GM18909 (cell line): ENCODE data around the gene NOD1.

Experiments used
- ATAC-seq: cut with Tn5 transposase; IDR thresholded peaks from one replicate; pipeline ENCODE4 v1.9.1; 2021; ENCODE audit warnings: mild to moderate bottlenecking; ENCODE audit not compliant: unreplicated experiment, poor library complexity

NOD1 gene

DNA sequence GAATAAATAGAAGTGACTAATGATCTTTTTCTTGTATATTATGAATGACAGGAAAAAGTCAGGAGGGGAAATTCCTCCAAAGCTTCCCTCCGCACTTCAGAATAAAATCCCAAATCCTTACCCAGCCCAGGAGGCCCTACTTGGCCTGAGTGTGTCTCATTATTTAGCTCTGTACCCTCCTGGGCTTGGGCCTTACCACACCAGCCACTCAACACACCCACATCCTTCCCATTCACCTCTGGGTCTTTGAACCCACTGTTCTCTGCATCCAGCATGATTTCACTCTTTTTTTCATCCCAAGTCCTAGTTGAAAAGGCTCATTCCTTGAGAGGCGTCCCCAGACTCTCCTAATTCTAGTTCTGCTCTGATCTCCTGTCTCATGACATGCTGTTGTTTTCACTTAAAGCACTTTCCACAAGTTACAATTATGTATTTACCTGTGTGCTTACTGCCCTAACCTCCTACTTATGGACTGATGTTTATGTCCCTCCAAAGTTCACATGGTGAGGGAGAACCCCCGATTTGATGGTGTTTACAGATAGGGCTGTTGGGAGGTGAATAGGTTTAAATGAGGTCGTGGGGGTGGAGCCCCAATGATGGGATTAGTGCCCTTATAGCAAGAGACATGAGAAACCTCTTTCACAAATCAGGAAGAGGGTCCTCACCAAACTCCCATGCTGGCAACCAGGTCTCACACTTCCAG, 6.4 kb downstream of the NOD1 start:
- no peak for ATAC-seq

DNA sequence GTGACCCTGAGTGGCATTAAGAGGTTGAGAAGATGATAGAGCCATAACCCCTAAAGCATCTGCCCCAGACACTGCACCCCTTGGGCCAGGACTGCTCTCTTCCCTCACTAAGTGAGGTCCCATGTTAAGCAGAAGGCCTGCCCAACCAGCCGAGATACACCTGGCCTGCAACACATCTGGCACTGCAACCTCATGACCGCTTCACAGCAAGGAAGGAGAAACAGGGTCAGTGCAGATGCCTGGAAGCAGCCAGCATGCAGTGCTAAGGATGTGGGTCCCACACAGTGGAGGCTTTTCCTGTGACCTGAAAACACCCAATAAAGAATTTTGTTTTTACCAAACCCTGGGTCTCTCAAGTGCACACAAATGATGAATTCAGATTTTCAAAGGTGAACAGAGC, 7.4 kb downstream of the NOD1 start:
- no peak for ATAC-seq

DNA sequence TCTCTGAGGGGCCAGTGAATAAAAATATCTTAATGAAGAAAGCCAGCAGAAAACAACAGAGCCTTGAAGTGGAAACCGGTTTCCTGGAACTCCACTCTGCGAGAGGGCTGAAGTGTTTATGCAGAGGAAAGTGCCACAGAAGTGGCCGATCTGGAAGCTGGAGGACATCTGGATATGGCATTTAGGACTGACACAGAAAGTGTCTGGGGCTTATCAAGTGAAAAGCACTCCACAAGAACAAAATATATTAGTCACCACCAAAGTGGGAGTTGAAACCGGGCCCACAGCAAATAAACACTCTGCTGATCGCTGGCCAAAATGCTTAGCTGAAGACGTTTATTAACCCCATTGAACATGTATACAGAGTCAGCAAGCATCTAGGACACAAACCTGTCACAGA, 7.8 kb downstream of the NOD1 start:
- ATAC-seq, result no peak

DNA sequence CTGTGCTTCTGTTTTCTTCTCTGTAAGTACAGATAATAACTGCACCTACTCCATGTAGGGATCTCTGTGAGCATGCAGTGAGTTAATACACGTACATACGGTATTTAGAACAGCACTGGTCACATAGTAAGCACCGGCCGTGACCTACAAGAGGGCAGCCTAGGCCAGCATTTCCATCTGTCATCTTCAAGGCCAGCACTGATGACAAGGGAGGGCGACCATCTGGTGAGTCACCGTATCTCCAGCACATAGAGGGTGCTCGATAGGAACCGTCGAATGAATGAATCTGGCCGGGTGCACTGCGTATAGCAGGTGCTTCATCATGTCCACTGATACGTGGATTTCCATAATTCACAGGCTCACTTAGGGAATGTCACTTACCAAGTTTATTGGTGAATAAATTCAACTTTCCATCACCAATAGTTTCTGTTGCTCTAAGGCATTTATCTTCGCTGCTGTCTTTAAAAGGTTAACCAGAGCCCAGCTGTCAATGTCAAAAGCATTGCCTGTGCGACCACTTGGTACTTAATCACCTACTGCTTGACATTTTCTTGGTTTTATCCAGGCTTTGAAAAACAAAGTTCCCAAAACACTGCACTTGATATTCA, 8.3 kb downstream of the NOD1 start:
- no peak for ATAC-seq

DNA sequence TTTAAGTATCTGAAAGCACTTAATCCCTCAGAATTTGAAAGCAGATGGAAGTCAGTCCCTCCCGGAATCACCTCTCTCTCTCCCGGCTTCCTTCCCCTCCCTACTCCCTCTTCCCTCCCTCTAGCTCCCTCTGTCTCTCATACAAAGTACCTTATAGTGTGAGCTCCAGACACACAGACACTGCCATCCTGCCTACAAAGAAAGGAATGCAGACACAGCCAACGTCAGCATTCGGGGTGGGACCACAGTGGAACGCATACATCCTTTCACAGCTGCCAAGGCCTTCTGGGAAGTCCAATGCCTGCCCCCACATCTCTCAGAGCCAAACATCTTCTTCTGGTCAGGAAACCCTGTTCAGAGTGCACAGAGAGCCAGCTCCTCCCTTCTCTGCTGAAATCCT, 9.3 kb downstream of the NOD1 start:
- ATAC-seq, result no peak

DNA sequence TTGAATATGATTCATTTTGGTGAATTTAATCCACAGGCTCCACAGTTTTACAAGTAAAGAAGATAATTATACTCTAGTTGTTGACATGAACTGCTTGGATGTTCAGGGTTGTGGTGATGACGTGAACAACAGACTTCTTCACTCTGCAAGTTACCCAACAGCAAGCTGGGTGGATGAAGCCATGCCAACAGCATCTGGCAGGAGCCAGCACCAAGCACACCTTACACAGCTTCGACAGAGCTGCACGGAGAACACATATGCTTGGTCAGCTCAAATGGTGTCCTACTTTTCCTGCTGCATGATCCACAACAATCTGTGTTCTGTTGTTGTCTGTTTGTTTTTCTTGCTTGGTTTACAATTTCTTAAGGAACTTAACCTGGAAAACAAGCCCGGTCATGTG, 9.8 kb downstream of the NOD1 start:
- ATAC-seq, result no peak

DNA sequence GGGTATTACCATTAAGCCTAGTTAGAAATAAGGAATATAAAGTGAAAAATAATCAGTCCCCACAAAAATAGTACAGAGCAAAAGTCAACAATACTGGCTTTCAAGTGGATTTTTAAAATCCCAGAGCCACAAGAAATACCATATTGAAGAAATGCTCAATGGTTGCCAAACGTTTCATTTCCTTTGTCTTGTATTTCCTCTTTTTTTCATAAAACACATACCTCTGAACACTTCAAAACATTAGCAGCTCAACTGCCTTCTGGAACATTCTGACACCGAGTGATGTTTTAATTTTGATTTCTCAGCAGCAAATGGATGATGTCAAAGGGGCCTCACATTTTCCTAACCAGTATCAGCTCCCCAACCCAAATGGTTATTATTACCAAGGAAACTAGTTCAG, 10.5 kb downstream of the NOD1 start:
- ATAC-seq, result no peak

DNA sequence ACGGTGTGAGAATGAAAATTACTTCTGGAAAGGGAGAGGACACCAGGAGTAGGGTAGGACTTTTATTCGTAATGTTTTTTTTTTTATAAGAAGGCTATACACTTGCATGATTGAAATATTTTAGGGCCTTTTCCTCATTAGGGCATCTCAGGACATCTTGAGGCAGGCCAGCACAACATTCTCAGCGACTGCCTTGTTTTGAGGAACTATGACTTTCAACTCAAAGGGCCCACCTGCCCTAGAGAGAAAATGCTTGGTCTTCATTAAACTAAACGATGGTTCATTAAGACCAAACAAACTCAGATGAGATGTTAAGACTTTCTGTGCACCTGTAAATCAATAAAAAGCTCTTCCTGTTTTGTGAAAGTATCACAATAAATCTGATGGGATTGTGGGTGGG, 11.3 kb downstream of the NOD1 start:
- ATAC-seq, result no peak

DNA sequence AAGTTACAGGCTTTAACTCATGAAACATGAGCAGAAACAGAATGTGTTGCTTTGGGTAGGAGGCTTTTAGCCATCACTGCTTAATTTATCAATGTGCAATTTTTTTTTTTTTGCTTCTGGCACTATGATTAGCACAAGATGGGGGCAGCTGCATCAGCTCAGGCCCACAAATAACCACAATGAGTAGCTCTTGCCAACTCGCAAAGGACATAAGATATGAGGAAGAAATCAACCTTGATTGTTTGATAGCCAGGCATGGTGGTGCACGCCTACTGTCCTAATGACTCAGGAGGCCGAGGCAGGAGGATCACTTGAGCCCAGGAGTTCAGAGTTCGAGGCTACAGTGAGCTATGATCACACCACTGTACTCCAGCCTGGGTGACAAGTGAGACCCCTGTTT, 12.3 kb downstream of the NOD1 start:
- ATAC-seq, result no peak

DNA sequence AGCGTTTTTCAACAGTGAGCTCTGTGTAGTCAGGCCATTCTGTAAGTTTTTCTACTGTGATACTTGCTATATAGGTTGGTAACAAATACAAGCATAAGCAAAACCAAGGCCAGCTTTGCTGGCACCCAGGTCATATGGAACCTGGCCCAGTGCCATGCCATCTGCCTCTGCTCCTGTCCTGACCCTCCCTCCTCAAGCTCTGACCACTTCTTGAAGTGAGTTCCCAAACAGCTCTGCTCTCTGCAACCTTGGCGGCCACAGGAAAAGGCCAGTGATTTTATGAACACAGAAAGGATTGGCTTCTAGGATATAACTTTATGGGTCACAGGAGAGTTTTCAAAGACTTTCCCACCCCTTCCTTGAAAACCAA, 12.8 kb downstream of the NOD1 start:
- ATAC-seq, result no peak

DNA sequence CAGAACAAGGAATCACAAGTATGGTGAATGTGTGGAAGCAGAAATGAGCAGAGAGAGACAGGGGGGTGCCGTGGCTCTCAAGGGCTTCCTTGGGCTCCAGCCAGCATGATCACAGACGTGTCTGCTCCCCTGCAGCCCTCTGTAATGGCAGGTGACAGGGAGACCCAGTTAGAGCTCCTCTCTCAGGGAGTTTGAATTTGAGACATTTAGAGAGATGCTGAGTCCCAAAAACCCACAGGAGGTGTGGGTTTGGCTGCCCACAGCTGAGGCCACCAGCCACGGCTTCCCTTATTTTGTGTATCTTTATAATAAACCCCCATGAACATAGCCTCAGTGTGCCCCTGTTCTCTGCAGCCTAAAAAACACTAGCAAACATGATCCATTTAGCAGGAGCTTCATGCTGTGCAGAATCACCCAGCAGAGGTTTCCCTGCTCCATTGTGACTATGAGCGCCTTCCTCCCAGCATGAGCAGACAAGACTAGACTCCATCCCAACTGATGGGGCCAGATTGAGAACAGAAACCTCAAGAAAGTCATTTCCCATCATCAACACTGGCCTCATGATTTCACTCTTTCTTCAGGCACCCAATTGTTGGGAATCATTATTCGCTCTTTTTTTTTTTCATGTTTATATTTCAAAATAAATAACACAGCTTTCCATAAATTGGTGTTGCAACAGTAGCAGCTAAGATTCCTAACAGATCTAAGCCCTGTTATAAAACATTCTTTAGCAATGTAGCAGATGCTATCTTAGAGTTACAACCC, 13.4 kb downstream of the NOD1 start:
- no peak for ATAC-seq

DNA sequence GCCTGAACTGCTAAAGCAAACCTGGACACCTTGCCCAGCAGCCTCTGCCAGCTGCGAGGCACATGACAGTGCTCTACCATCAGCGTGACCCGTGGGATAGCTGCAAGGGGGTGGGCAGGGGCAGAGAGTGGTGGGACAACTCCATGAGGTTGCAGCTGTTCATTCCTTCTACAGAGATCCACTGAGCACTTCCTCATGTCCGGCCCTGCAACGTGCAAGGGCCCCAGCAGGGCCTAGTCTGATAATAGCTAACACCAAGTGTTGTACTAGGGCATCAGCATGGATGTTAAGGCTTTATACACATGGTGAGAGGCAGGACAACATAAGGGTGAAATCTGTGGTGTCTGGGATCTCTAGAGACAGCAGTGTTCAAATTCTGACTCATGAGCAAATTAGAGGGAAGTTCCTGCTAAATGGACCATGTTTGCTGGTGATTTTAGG, 14.3 kb downstream of the NOD1 start:
- ATAC-seq, result peak; percentile 37

DNA sequence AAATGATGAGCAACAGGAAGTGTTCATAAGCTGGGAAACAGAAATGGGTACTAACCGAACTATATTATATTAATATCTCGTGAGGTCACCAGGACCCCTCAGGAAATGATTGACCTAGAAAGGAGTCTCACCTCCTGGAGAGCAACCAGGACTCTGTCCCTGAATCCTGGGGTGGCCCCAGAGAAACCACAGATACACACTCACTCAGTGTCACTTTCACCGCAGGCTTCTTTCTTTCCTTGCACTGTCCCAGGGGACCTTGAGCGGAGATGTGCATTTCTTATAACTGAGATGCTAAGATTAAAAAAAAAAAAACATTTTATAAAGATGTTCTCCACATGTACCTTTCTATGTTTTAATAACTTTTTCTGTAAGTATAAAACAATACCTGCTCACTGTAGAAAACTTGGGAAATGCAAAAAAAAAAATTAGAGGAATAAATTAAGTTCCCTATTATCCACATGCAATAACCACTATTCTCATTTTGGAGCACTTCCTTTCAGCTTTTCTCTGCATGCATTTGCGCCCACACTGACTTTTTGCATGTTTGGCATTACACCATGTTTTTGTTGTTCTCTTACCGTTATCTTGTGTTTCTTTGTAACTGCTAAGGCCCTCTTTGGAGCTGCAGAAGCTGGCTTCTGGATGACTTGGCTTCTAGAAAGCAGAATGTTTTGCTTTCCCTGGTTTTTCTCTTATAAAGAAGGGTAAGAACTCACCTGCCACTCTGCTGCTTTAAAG, 15.0 kb downstream of the NOD1 start:
- peak; percentile 75 for ATAC-seq

DNA sequence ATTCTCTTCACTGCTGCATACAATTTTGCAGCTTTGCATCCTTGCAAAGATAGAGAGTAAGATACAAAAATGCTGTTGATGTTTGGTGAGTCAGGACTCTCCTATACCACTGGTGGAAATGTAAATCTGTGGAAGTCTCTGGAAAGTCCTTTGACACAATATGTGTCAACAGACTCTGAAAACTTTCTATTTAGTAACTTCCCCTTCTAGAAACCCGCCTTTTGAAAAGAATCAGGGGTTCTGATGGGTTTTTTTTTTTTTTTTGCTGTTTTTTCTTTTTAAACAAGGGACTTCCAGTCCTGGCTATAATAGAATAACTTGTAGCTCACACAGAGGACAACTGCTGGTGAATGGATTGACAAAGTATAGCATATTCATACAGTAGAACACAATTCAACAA, 16.4 kb downstream of the NOD1 start:
- no peak for ATAC-seq

DNA sequence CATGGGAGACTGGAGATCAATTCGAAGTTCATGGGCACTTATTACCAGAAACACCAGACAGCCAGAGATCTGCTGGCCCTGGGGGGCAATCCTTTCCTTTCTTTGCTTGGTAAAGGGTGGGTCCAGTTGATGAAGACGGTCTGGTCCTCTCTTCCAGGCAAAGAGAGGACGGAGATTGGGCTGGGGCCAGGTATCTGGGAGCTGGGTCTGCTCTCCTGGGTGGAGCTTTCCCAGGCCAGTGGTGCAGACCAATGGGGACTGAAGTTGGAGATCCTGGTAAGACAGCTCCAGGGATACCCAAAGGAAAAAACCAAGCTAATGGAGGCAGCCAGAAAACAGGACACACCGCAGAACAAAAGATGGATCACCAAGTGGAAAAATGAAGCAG, 18.3 kb downstream of the NOD1 start:
- no peak for ATAC-seq

DNA sequence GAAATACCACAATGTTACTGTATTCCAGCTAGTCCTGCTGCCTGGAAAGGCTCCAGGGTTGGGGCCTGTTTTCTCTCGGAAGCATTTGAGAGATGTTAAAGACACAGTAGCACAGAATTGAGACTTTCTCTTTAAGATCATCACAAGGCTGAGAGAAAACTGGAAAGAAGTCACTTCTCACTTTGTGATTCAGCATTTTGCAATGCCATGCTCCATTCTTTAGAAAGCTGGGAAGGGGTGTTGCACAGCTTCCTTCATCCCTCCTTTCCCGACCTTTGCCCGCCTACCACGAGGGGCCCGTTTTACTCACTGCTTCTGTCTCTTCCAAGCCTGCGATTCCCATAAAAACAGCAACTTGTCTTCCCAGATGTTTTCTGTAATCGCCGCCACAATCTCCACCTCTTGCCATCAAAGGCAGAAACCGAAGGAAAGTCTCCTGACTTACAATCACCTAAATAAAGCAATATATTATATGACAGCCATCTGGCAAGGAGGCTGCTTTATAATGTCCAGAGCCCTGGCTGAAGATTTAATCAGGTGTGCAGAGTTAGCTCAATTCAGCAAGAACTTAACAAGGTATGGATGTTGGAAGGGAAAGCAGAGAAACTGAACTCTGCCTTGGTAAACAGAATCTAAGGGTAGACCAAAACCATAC, 18.9 kb downstream of the NOD1 start:
- no peak for ATAC-seq

DNA sequence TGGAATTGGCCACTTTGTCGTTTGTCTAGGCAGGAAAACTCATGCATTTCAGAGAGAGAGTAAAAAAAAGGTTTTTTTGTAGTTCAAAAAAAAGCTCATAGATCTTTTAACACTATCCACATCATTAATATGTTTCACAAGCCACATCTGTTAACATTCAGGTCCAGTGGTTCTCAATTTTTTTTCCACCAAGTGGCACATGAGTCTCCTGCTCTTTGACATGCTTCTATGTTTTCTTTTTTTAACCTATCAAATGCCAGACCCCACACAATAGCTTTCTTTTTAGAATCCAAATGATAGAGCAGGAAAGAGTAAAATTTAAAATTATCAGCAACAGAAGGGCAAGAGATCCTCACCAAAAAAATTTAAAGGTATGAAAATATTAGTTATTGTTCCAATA, 20.3 kb downstream of the NOD1 start:
- no peak for ATAC-seq

DNA sequence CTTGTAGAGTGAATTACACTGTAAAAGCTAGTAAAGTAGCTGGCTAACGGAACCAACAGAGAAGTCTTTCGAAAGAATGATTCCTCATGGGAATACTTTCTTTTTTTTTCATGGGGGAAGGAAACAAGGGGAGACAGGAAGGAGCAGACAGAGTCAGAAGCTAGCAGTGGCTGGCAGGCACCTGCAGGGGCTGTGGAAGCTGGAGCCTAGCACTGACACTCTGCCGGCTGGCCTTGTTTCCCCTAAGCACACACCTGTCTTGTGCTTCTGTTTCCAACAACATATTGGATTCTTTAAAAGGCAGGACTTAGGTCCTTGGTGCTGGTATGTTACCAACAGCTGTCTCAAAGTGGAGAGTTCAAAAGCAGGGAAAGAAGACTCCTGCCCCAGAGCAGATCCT, 24.7 kb downstream of the NOD1 start:
- no peak for ATAC-seq

DNA sequence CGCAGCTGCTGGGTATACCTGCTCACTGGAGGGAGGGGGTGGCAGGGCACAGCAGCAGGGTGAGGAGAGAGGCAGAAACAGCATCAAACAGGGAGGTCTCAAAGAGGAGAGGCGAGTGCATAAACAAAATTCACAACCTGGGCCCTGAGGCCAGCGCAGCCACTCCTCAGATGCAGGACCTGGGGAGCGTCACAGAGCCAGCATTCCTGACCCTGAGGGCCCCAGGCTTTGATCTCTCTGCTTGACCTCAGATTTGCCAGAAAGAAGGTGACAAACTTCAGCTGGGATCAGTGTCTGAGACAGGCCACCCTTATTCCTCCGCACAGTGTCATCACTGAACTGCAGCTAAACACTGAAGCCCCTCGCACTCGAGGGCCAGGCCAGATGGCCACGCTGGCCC, 25.6 kb downstream of the NOD1 start:
- no peak for ATAC-seq

DNA sequence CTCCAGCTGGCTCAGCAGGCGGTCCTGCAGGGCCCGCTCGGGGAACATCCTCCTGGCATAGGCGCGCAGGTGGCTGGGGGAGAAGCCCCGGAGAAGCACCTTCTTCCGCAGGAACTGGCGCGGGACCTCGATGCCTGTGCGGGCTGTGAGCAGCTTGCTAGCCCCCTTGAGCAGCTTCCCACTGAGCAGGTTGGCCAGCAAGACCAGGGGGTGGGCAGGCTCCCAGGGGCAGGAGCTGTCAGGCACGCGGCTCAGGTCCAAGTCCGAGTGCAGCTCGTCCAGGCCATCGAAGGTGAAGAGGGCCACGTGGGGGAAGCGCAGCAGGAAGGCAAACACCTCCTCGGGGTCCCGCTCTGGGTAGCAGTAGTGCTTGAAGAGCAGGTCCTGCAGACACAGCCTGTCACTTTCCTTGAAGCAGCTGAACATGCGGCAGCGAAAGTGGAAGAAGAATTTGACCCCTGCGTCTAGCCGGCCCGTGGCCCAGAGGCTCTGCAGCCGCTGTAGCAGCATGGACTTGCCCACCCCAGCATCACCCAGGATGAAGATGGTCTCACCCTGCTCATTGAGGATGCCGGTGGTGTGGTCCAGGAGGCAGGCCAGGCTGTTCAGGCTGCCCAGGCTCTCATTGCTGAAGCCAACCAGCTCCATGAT, 26.2 kb downstream of the NOD1 start:
- no peak for ATAC-seq
